Uterus (tissue), 4 donors: ENCODE measurements around the gene SAP30BP. TPM values are rescaled to one million over a fixed set of nuclear protein-coding genes. Genes with fewer than 3 reads are reported as not detected.

Source experiments
- DNase-seq, 2 donors: peaks; one replicate each; pipeline ENCODE4 v3.0.0-alpha.2; 2019 to 2020
- H3K27ac ChIP-seq, 2 donors: fragments of 200-600 bp; sonication (generic); 1 replicate in 1 of 2; 2 replicates in 1 of 2; pipeline ENCODE4 v1.5.1; 2016 to 2018
- H3K27me3 ChIP-seq, 2 donors: fragments of 200-600 bp; sonication (generic); one replicate each; pipeline ENCODE4 v1.5.1; 2018 to 2019; ENCODE audit warnings: control low read depth in 1 of 2
- H3K36me3 ChIP-seq, 2 donors: fragments of 200-600 bp; sonication (generic); one replicate each; pipeline ENCODE4 v1.5.1; 2019; ENCODE audit warnings: control low read depth in 1 of 2
- H3K4me1 ChIP-seq, 2 donors: fragments of 200-600 bp; sonication (generic); one replicate each; pipeline ENCODE4 v1.5.1; 2018 to 2019; ENCODE audit warnings: control low read depth in 1 of 2
- H3K4me3 ChIP-seq, 2 donors: fragments of 200-600 bp; sonication (generic); 1 replicate in 1 of 2; 2 replicates in 1 of 2; pipeline ENCODE4 v1.5.1; 2018 to 2019; ENCODE audit warnings: mild to moderate bottlenecking in 1 of 2
- H3K9me3 ChIP-seq, 2 donors: fragments of 200-600 bp; sonication (generic); one replicate each; pipeline ENCODE4 v1.5.1; 2019; ENCODE audit warnings: control low read depth in 1 of 2
- POLR2A ChIP-seq, 2 donors: fragments of 450-650 bp; IDR thresholded peaks; one replicate each; pipeline ENCODE4 v1.6.1; 2016; ENCODE audit warnings: antibody characterized with exemption in 2 of 2, mild to moderate bottlenecking in 1 of 2, moderate library complexity in 1 of 2
- intact Hi-C: fragments of 100-400 bp; cut with DNase I; formaldehyde crosslinking; loops from one replicate; pipeline ENCODE4 v1.15.1; 2023; ENCODE audit warnings: low total_unique reads
- total RNA-seq, 4 donors: library from RNA; depleted of rRNA in 3 of 4; stranded (reverse); fragments of >200 nt in 3 of 4; gene quantifications; one replicate each; pipeline versions ENCODE4 v1.1.0 to v1.2.4, GENCODE V29; 2014 to 2023
- TF ChIP-seq, protein P1 (sequence below), 4 experiments: fragments of 200-600 bp in 2 of 4; fragments of 450-650 bp in 2 of 4; sonication (generic) in 2 of 4; IDR thresholded peaks; one replicate each; pipeline ENCODE4 v1.5.1; 2016 to 2019; ENCODE audit warnings: antibody characterized with exemption in 4 of 4, mild to moderate bottlenecking in 2 of 4, moderate library complexity in 1 of 4
- donor health status: DM: yes; HTN: yes; CAD: no.

The SAP30BP gene
- total RNA-seq, 4 donors from 2014 or later: 14.1 to 87.7 (median 64.7) TPM

DNA sequence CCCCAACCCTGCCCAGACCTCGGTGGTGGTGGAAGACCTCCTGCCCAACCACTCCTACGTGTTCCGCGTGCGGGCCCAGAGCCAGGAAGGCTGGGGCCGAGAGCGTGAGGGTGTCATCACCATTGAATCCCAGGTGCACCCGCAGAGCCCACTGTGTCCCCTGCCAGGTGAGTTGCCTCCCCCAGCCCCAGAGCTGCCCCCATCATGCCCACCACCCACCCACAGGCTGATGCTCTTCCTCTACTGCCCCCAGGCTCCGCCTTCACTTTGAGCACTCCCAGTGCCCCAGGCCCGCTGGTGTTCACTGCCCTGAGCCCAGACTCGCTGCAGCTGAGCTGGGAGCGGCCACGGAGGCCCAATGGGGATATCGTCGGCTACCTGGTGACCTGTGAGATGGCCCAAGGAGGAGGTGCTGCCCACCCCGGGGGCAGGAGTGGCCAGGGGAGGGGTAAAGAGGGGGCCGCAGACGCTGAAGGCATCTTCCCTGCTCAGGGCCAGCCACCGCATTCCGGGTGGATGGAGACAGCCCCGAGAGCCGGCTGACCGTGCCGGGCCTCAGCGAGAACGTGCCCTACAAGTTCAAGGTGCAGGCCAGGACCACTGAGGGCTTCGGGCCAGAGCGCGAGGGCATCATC lies 89.4 kb downstream of the SAP30BP start:
- no peaks in the 10 kb centered on the region for H3K27me3 ChIP-seq
- no peaks in the 10 kb centered on the region for H3K36me3 ChIP-seq
- H3K4me3 ChIP-seq: no peak overlapping the region
- no peaks in the 10 kb centered on the region for H3K9me3 ChIP-seq
- H3K27ac ChIP-seq: no peak overlapping the region
- intact Hi-C loops: no loop called here
- no peak for TF ChIP-seq POLR2A (IDR thresholded peaks at IDR 0.05)
- TF ChIP-seq, protein P1, sequence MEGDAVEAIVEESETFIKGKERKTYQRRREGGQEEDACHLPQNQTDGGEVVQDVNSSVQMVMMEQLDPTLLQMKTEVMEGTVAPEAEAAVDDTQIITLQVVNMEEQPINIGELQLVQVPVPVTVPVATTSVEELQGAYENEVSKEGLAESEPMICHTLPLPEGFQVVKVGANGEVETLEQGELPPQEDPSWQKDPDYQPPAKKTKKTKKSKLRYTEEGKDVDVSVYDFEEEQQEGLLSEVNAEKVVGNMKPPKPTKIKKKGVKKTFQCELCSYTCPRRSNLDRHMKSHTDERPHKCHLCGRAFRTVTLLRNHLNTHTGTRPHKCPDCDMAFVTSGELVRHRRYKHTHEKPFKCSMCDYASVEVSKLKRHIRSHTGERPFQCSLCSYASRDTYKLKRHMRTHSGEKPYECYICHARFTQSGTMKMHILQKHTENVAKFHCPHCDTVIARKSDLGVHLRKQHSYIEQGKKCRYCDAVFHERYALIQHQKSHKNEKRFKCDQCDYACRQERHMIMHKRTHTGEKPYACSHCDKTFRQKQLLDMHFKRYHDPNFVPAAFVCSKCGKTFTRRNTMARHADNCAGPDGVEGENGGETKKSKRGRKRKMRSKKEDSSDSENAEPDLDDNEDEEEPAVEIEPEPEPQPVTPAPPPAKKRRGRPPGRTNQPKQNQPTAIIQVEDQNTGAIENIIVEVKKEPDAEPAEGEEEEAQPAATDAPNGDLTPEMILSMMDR (IDR thresholded peaks at IDR 0.05): no peak
- peaks cover 0 to 5% of the 10 kb centered on the region in 2 donors for H3K4me1 ChIP-seq
- DNase-seq: no peak

DNA sequence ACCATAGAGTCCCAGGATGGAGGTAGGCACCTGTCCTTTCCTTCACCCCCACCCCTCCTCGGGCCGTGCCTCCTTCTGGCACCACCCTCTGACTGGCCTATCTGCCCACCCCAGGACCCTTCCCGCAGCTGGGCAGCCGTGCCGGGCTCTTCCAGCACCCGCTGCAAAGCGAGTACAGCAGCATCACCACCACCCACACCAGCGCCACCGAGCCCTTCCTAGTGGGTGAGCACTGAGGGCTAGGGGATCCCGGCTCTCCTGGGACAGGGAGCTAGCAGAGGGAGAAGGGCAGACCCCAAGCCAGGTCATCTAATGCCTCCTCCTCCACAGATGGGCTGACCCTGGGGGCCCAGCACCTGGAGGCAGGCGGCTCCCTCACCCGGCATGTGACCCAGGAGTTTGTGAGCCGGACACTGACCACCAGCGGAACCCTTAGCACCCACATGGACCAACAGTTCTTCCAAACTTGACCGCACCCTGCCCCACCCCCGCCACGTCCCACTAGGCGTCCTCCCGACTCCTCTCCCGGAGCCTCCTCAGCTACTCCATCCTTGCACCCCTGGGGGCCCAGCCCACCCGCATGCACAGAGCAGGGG lies 90.0 kb downstream of the SAP30BP start:
- intact Hi-C loops: no loop called here
- H3K9me3 ChIP-seq: no peaks in the 10 kb centered on the region
- H3K4me3 ChIP-seq: no peak overlapping the region
- peaks cover 0 to 5% of the 10 kb centered on the region in 2 donors for H3K4me1 ChIP-seq
- no peak for TF ChIP-seq POLR2A (IDR thresholded peaks at IDR 0.05)
- TF ChIP-seq, protein P1 (IDR thresholded peaks at IDR 0.05): no peak
- H3K27ac ChIP-seq: no peak overlapping the region
- no peaks in the 10 kb centered on the region for H3K36me3 ChIP-seq
- H3K27me3 ChIP-seq: no peaks in the 10 kb centered on the region
- no peak for DNase-seq

Other genes starting within 250 kb of the SAP30BP start
- gene TMEM94, start 210.7 kb upstream of the SAP30BP start, total RNA-seq: 10 to 100 TPM in 2 of 4 donors, 1 to 10 TPM in 2; 3.8 to 91.2 (median 26.0) TPM
- 100 to 1,000 TPM in 1 of 4 donors, 10 to 100 TPM in 1, 1 to 10 TPM in 2; 7.4 to 122 (median 15.5) TPM for gene CASKIN2, start 151.8 kb upstream of the SAP30BP start, total RNA-seq
- 100 to 1,000 TPM in 1 of 4 donors, 10 to 100 TPM in 3; 17.4 to 102 (median 20.6) TPM for gene TSEN54, start 150.8 kb upstream of the SAP30BP start, total RNA-seq
- gene LLGL2, start 141.6 kb upstream of the SAP30BP start, total RNA-seq: 10 to 100 TPM in 3 of 4 donors, 1 to 10 TPM in 1; 3.1 to 31.9 (median 14.0) TPM
- gene MYO15B, start 79.5 kb upstream of the SAP30BP start, total RNA-seq: 100 to 1,000 TPM; 119 to 610 (median 170) TPM
- 1 to 10 TPM in 1 of 4 donors, under 1 TPM in 1, not detected in 2; 0.85 to 2.2 TPM for gene SMIM5, start 33.9 kb upstream of the SAP30BP start, total RNA-seq
- 10 to 100 TPM in 2 of 4 donors, 1 to 10 TPM in 1, under 1 TPM in 1; 0.59 to 22.7 (median 11.9) TPM for gene RECQL5, start 184 bp upstream of the SAP30BP start, total RNA-seq
- gene ITGB4, start 54.1 kb downstream of the SAP30BP start, total RNA-seq: 100 to 1,000 TPM in 1 of 4 donors, 10 to 100 TPM in 3; 38.0 to 100 (median 62.3) TPM
- 10 to 100 TPM in 3 of 4 donors, not detected in 1; 19.4 to 37.1 (median 35.6) TPM for gene GALK1, start 97.9 kb downstream of the SAP30BP start, total RNA-seq
- 10 to 100 TPM in 3 of 4 donors, 1 to 10 TPM in 1; 6.9 to 69.7 (median 45.5) TPM for gene UNK, start 117.5 kb downstream of the SAP30BP start, total RNA-seq
- 10 to 100 TPM in 2 of 4 donors, 1 to 10 TPM in 2; 1.2 to 32.7 (median 11.8) TPM for gene UNC13D, start 177.1 kb downstream of the SAP30BP start, total RNA-seq
- 100 to 1,000 TPM in 1 of 4 donors, 10 to 100 TPM in 3; 19.7 to 115 (median 34.5) TPM for gene WBP2, start 188.0 kb downstream of the SAP30BP start, total RNA-seq
- 10 to 100 TPM in 3 of 4 donors, 1 to 10 TPM in 1; 6.8 to 70.1 (median 19.0) TPM for gene TRIM47, start 211.2 kb downstream of the SAP30BP start, total RNA-seq
- 10 to 100 TPM; 20.0 to 36.9 (median 30.1) TPM for gene TRIM65, start 229.6 kb downstream of the SAP30BP start, total RNA-seq
- gene MRPL38, start 237.5 kb downstream of the SAP30BP start, total RNA-seq: 10 to 100 TPM; 32.3 to 99.8 (median 47.8) TPM